B cell (primary cell): ENCODE results near the gene UNC13A. TPM values are rescaled to one million over a fixed set of nuclear protein-coding genes. Genes with fewer than 3 reads are reported as not detected.
"Not testable (repeated sequence)": the region's sequence is repeated elsewhere in the genome, so short reads cannot be mapped to it uniquely, and the experiment has no call there.

ENCODE experiments used
- ATAC-seq: fragments of 200-7000 bp; cut with Tn5 transposase; one replicate; pipeline ENCODE4 v1.10.0; 2021; ENCODE audit warnings: low read depth, mild to moderate bottlenecking, moderate number of reproducible peaks, moderate library complexity
- CTCF ChIA-PET: fragments of 350-600 bp; sonication (Branson Sonifier 250); formaldehyde crosslinking; loops from one replicate; lab custom pipeline; 2021; ENCODE audit warnings: antibody characterized with exemption, inconsistent platforms; lab: Charles Lee
- POLR2A ChIA-PET: fragments of 350-600 bp; sonication (Branson Sonifier 250); formaldehyde crosslinking; loops from one replicate; lab custom pipeline; 2021; ENCODE audit warnings: antibody characterized with exemption; lab: Charles Lee
- DNase-seq: peaks from one replicate; pipeline ENCODE4 v3.0.0; 2013
- H2AFZ ChIP-seq: 2 replicates; pipeline ENCODE4 v1.6.1; 2012; ENCODE audit warnings: mild to moderate bottlenecking, low read depth, low read length; ENCODE audit not compliant: insufficient read depth, poor library complexity, severe bottlenecking
- H3K27ac ChIP-seq, 2 donors: 1 replicate in 1 of 2; 2 replicates in 1 of 2; pipeline ENCODE4 v1.5.1; 2012 to 2013; ENCODE audit warnings: low read length in 2 of 2, mild to moderate bottlenecking in 2 of 2, moderate library complexity in 1 of 2
- H3K27me3 ChIP-seq, 4 experiments: fragments of 200-600 bp in 1 of 4; sonication (generic) in 1 of 4; replicated peaks in 1 of 4; 1 replicate in 2 of 4; 2 replicates in 2 of 4; pipeline versions ENCODE4 v1.6.1 to v1.7.0; 2013 to 2016; ENCODE audit warnings: low read length in 3 of 4, mild to moderate bottlenecking in 2 of 4, mixed read lengths in 1 of 4, moderate library complexity in 1 of 4; ENCODE audit not compliant: insufficient read depth in 4 of 4, control insufficient read depth in 3 of 4; ENCODE audit errors: control extremely low read depth in 1 of 4
- H3K36me3 ChIP-seq, 2 experiments: replicated peaks in 1 of 2; 1 replicate in 1 of 2; 2 replicates in 1 of 2; pipeline versions ENCODE4 v1.6.1 to v1.7.1; 2013; ENCODE audit warnings: low read length in 1 of 2; ENCODE audit not compliant: insufficient read depth in 2 of 2, control insufficient read depth in 1 of 2; ENCODE audit errors: control extremely low read depth in 1 of 2, extremely low read depth in 1 of 2
- H3K4me1 ChIP-seq, 2 donors: fragments of 200-600 bp in 1 of 2; sonication (generic) in 1 of 2; 1 replicate in 1 of 2; 2 replicates in 1 of 2; pipeline versions ENCODE4 v1.5.1 to v1.6.1; 2013 to 2017; ENCODE audit warnings: low read length in 2 of 2; ENCODE audit not compliant: control insufficient read depth in 2 of 2, insufficient read depth in 2 of 2
- H3K4me2 ChIP-seq: replicated peaks from 2 replicates; pipeline ENCODE3; 2012; ENCODE audit warnings: mild to moderate bottlenecking, low read depth, low read length; ENCODE audit not compliant: poor library complexity, severe bottlenecking
- H3K4me3 ChIP-seq, 5 experiments: fragments of 200-600 bp in 1 of 5; sonication (generic) in 1 of 5; 1 replicate in 3 of 5; 2 replicates in 2 of 5; pipeline versions ENCODE4 v1.5.1 to v1.7.0; 2011 to 2016; ENCODE audit warnings: low read length in 4 of 5, mild to moderate bottlenecking in 4 of 5, low read depth in 2 of 5, control low read depth in 1 of 5, moderate library complexity in 1 of 5; ENCODE audit not compliant: insufficient read depth in 1 of 5; ENCODE audit errors: control extremely low read depth in 1 of 5, extremely low read depth in 1 of 5
- H3K79me2 ChIP-seq: fragments of 200-600 bp; sonication (generic); one replicate; pipeline ENCODE4 v1.6.0; 2016; ENCODE audit warnings: low read length; ENCODE audit not compliant: control insufficient read depth, insufficient read depth
- H3K9ac ChIP-seq: fragments of 200-600 bp; sonication (generic); 2 replicates; pipeline ENCODE4 v1.6.1; 2017; ENCODE audit warnings: mild to moderate bottlenecking, low read length, moderate library complexity
- H3K9me3 ChIP-seq, 3 donors: one replicate each; pipeline versions ENCODE4 v1.6.1 to v1.7.1; 2013; ENCODE audit warnings: low read length in 2 of 3; ENCODE audit not compliant: control insufficient read depth in 2 of 3, insufficient read depth in 1 of 3; ENCODE audit errors: control extremely low read depth in 1 of 3
- H4K20me1 ChIP-seq: 2 replicates; pipeline ENCODE4 v1.6.0; 2012; ENCODE audit warnings: mild to moderate bottlenecking, low read length; ENCODE audit not compliant: insufficient read depth, control insufficient read depth, poor library complexity, severe bottlenecking
- H3K27ac Mint-ChIP-seq: one replicate; pipeline ENCODE4 v1.8.0; 2021; ENCODE audit warnings: mixed read lengths
- H3K27me3 Mint-ChIP-seq: one replicate; pipeline ENCODE4 v1.8.0; 2021; ENCODE audit warnings: mixed read lengths
- H3K4me1 Mint-ChIP-seq: one replicate; pipeline ENCODE4 v1.8.0; 2021; ENCODE audit warnings: mixed read lengths
- H3K4me3 Mint-ChIP-seq: one replicate; pipeline ENCODE4 v1.8.0; 2021; ENCODE audit warnings: mixed read lengths
- H3K9me3 Mint-ChIP-seq: one replicate; pipeline ENCODE4 v1.8.0; 2022; ENCODE audit warnings: mixed read lengths; ENCODE audit not compliant: insufficient read depth
- WGBS: methylation state at CpG from one replicate; pipeline ENCODE4 v1.1.5; 2013; ENCODE audit warnings: missing lambda C conversion rate; ENCODE audit not compliant: insufficient coverage; 5-methylcytosine and 5-hydroxymethylcytosine counted together
- intact Hi-C: fragments of 100-400 bp; cut with micrococcal nuclease; formaldehyde crosslinking; loops from one replicate; pipeline ENCODE4 v1.10.0; 2022
- polyA plus RNA-seq: library from polyadenylated mRNA; depleted of rRNA; stranded (reverse); fragments of >200 nt; gene quantifications from 2 replicates; pipeline ENCODE4 v1.2.3, GENCODE V29; 2012
- total RNA-seq, 2 donors: library from RNA; stranded (reverse); fragments of 120-200 nt in 1 of 2; gene quantifications; 1 replicate in 1 of 2; 2 replicates in 1 of 2; pipeline versions ENCODE4 v1.2.3 to v1.2.4, GENCODE V29; 2013 to 2022

Gene UNC13A
- total and polyA plus RNA-seq, 2 donors (not counting 1 experiment from before 2014, with no cell fraction given) = 0.10 TPM; not detected in 1

DNA sequence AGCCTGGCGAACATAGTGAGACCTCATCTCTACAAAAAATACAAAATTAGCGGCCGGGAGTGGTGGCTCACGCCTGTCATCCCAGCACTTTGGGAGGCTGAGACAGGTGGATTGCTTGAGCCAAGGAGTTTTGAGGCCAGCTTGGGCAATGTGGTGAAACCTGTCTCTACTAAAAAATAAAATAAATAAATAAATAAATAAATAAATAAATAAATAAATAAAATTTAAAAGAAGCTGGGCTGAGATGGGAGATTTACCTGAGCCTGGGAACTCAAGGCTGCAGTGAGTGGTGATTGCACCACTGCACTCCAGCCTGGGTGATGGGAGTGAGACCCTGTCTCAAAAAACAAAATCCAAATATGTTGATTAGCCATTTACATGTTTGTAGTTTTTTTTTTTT lies 135.4 kb downstream of the UNC13A start:
- DNase-seq, H3K4me3 ChIP-seq, H3K9me3 Mint-ChIP-seq, H3K4me2 ChIP-seq, H3K27me3 Mint-ChIP-seq, H3K27ac Mint-ChIP-seq, H3K27me3 ChIP-seq, H3K9ac ChIP-seq, H3K27ac ChIP-seq, H3K9me3 ChIP-seq, ATAC-seq, H2AFZ ChIP-seq, H3K4me3 Mint-ChIP-seq: not testable (repeated sequence)
- H3K4me1 Mint-ChIP-seq = peaks cover 24% of the 10 kb centered on the region
- intact Hi-C loops = loop anchor here (10.0 kb wide), 2 partner anchors 58 to 148 kb away; partner anchors contain the start of gene BST2
- WGBS = no CpG with 5 or more reads among the region's 4 CpGs
- peaks cover 3 to 45% of the 10 kb centered on the region in 2 experiments for H3K36me3 ChIP-seq
- POLR2A ChIA-PET = interaction anchor here (0.7 to 1.1 kb wide), 3 partner anchors 22 to 303 kb away, joined by 3 to 10 read pairs (median 5); a partner anchor contains a TSS
- H4K20me1 ChIP-seq = peaks cover 37% of the 10 kb centered on the region
- CTCF ChIA-PET = interaction anchor here (0.7 to 1.9 kb wide), 4 partner anchors 57 to 214 kb away, joined by 3 to 13 read pairs (median 6); no protein-coding TSS in a partner anchor
- peaks cover 13 to 18% of the 10 kb centered on the region in 2 donors for H3K4me1 ChIP-seq
- peaks cover 20% of the 10 kb centered on the region for H3K79me2 ChIP-seq

Other genes starting within 250 kb of the UNC13A start
- gene TMEM221, start 239.7 kb downstream of the UNC13A start, total RNA-seq = not detected in 2 replicates
- gene TMEM221, start 239.7 kb downstream of the UNC13A start, polyA plus RNA-seq = not detected in 2 replicates
- not detected in 2 replicates for gene NXNL1, start 227.4 kb downstream of the UNC13A start, total RNA-seq
- not detected in 2 replicates for gene NXNL1, start 227.4 kb downstream of the UNC13A start, polyA plus RNA-seq
- gene SLC27A1, start 217.8 kb downstream of the UNC13A start, total RNA-seq = 9.5 and 11.5 TPM in 2 replicates
- gene SLC27A1, start 217.8 kb downstream of the UNC13A start, polyA plus RNA-seq = 4.1 and 5.1 TPM in 2 replicates
- gene PGLS, start 176.7 kb downstream of the UNC13A start, total RNA-seq = 83.3 and 88.5 TPM in 2 replicates
- 55.2 and 74.2 TPM in 2 replicates for gene PGLS, start 176.7 kb downstream of the UNC13A start, polyA plus RNA-seq
- gene COLGALT1, start 132.7 kb downstream of the UNC13A start, total RNA-seq = 108 and 109 TPM in 2 replicates
- 126 and 219 TPM in 2 replicates for gene COLGALT1, start 132.7 kb downstream of the UNC13A start, polyA plus RNA-seq
- gene MAP1S, start 31.1 kb upstream of the UNC13A start, total RNA-seq = 81.6 and 83.0 TPM in 2 replicates
- gene MAP1S, start 31.1 kb upstream of the UNC13A start, polyA plus RNA-seq = 32.4 and 38.2 TPM in 2 replicates
- 149 and 162 TPM in 2 replicates for gene FCHO1, start 63.1 kb upstream of the UNC13A start, total RNA-seq
- 83.0 and 85.7 TPM in 2 replicates for gene FCHO1, start 63.1 kb upstream of the UNC13A start, polyA plus RNA-seq
- not detected in 2 replicates for gene B3GNT3, start 106.8 kb upstream of the UNC13A start, total RNA-seq
- gene B3GNT3, start 106.8 kb upstream of the UNC13A start, polyA plus RNA-seq = 0.06 TPM in 1 of 2 replicates, not detected in the other
- 3.6 and 5.0 TPM in 2 replicates for gene INSL3, start 133.2 kb upstream of the UNC13A start, total RNA-seq
- 3.4 and 6.1 TPM in 2 replicates for gene INSL3, start 133.2 kb upstream of the UNC13A start, polyA plus RNA-seq
- gene JAK3, start 159.6 kb upstream of the UNC13A start, total RNA-seq = 142 and 143 TPM in 2 replicates
- gene JAK3, start 159.6 kb upstream of the UNC13A start, polyA plus RNA-seq = 78.6 and 102 TPM in 2 replicates
- 3,099 and 3,228 TPM in 2 replicates for gene RPL18A, start 171.6 kb upstream of the UNC13A start, total RNA-seq
- 3,761 and 3,796 TPM in 2 replicates for gene RPL18A, start 171.6 kb upstream of the UNC13A start, polyA plus RNA-seq
- gene SLC5A5, start 183.6 kb upstream of the UNC13A start, total RNA-seq = 0.07 and 0.12 TPM in 2 replicates
- gene SLC5A5, start 183.6 kb upstream of the UNC13A start, polyA plus RNA-seq = 0.40 and 0.58 TPM in 2 replicates
- 25.0 and 26.9 TPM in 2 replicates for gene CCDC124, start 244.7 kb upstream of the UNC13A start, total RNA-seq
- 56.8 and 57.8 TPM in 2 replicates for gene CCDC124, start 244.7 kb upstream of the UNC13A start, polyA plus RNA-seq